ENCODE results near the gene CLN6.

GRCh38 chr15:68259883-68260282, 30.4 kb upstream of the CLN6 start:
- TF ChIP-seq, protein P1, sequence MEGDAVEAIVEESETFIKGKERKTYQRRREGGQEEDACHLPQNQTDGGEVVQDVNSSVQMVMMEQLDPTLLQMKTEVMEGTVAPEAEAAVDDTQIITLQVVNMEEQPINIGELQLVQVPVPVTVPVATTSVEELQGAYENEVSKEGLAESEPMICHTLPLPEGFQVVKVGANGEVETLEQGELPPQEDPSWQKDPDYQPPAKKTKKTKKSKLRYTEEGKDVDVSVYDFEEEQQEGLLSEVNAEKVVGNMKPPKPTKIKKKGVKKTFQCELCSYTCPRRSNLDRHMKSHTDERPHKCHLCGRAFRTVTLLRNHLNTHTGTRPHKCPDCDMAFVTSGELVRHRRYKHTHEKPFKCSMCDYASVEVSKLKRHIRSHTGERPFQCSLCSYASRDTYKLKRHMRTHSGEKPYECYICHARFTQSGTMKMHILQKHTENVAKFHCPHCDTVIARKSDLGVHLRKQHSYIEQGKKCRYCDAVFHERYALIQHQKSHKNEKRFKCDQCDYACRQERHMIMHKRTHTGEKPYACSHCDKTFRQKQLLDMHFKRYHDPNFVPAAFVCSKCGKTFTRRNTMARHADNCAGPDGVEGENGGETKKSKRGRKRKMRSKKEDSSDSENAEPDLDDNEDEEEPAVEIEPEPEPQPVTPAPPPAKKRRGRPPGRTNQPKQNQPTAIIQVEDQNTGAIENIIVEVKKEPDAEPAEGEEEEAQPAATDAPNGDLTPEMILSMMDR (IDR thresholded peaks at IDR 0.05; ENCODE audit: insufficient read depth, low read depth, low read length): no peak
- TF ChIP-seq EZH2 (IDR thresholded peaks at IDR 0.05; ENCODE audit: insufficient read depth, low read length): no peak
